Upper lobe of right lung (tissue), 1 donor: ENCODE measurements around the gene SCLY. TPM values are rescaled to one million over a fixed set of nuclear protein-coding genes. Genes with fewer than 3 reads are reported as not detected.

Experiments
- ATAC-seq: fragments of 200-7000 bp; cut with Tn5 transposase; one replicate; pipeline ENCODE4 v1.9.1; 2020; ENCODE audit warnings: mild to moderate bottlenecking, moderate library complexity
- DNase-seq: peaks from one replicate; pipeline ENCODE4 v3.0.0-alpha.2; 2020
- H3K27ac ChIP-seq: fragments of 200-600 bp; one replicate; pipeline ENCODE4 v1.8.0; 2022
- H3K27me3 ChIP-seq: fragments of 200-600 bp; one replicate; pipeline ENCODE4 v1.8.0; 2022; ENCODE audit warnings: mild to moderate bottlenecking
- H3K36me3 ChIP-seq: fragments of 200-600 bp; one replicate; pipeline ENCODE4 v1.8.0; 2022
- H3K4me1 ChIP-seq: fragments of 200-600 bp; one replicate; pipeline ENCODE4 v1.8.0; 2022
- H3K4me3 ChIP-seq: fragments of 200-600 bp; one replicate; pipeline ENCODE4 v1.8.0; 2022; ENCODE audit warnings: mild to moderate bottlenecking
- H3K9me3 ChIP-seq: fragments of 200-600 bp; one replicate; pipeline ENCODE4 v1.8.0; 2022
- intact Hi-C: fragments of 100-400 bp; cut with DNase I; formaldehyde crosslinking; loops from one replicate; pipeline ENCODE4 v1.11.0; 2022
- total RNA-seq: library from RNA; stranded (reverse); fragmentation: NEBNext Ultra II Directional; extraction: Animal tissue kit (Norgen Biotek cat#: 25700); gene quantifications from one replicate; pipeline ENCODE4 v1.2.1, GENCODE V29; 2021
- TF ChIP-seq, protein P1 (sequence below): fragments of 200-600 bp; IDR thresholded peaks from one replicate; pipeline ENCODE4 v1.8.0; 2022; ENCODE audit warnings: antibody characterized with exemption
- donor health status: DM: no; HTN: yes; CAD: no; lungs with severe emphysema.

SCLY gene
- total RNA-seq, 1 donor from 2014 or later, result 13.0 TPM

- peak; percentile 62 for DNase-seq
- no peaks in the 10 kb centered on the region for H3K9me3 ChIP-seq
- H3K36me3 ChIP-seq, result no peaks in the 10 kb centered on the region
- intact Hi-C loops, result no loop called here
- no peaks in the 10 kb centered on the region for H3K27me3 ChIP-seq
- TF ChIP-seq, protein P1, sequence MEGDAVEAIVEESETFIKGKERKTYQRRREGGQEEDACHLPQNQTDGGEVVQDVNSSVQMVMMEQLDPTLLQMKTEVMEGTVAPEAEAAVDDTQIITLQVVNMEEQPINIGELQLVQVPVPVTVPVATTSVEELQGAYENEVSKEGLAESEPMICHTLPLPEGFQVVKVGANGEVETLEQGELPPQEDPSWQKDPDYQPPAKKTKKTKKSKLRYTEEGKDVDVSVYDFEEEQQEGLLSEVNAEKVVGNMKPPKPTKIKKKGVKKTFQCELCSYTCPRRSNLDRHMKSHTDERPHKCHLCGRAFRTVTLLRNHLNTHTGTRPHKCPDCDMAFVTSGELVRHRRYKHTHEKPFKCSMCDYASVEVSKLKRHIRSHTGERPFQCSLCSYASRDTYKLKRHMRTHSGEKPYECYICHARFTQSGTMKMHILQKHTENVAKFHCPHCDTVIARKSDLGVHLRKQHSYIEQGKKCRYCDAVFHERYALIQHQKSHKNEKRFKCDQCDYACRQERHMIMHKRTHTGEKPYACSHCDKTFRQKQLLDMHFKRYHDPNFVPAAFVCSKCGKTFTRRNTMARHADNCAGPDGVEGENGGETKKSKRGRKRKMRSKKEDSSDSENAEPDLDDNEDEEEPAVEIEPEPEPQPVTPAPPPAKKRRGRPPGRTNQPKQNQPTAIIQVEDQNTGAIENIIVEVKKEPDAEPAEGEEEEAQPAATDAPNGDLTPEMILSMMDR, result no peak
- no peak for ATAC-seq
- H3K4me3 ChIP-seq, result no peak within 1 kb of the TSS
- H3K27ac ChIP-seq, result no peak within 1 kb of the TSS
- no peaks in the 10 kb centered on the region for H3K4me1 ChIP-seq
Observed at GRCh38 chr2:238100049-238100820, 39.4 kb downstream of the SCLY start, which contains the start of gene ESPNL. TSS of gene ESPNL (plus strand) at chr2:238100340. CDS start at chr2:238100420, 80 bp downstream.

GRCh38 chr2:238100821-238101771, 40.3 kb downstream of the SCLY start:
- peak; percentile 57 for DNase-seq
- Histone ChIP-seq H3K27me3 (no peaks in the 10 kb centered on the region), H3K36me3 (no peaks in the 10 kb centered on the region), H3K4me1 (no peaks in the 10 kb centered on the region), H3K4me3 (no peak overlapping the region), H3K27ac (no peak overlapping the region), H3K9me3 (no peaks in the 10 kb centered on the region)
- TF ChIP-seq, protein P1, result no peak
- ATAC-seq, result no peak
- intact Hi-C loops, result no loop called here

GRCh38 chr2:238101891-238102841, 41.4 kb downstream of the SCLY start:
- Histone ChIP-seq H3K36me3 (no peaks in the 10 kb centered on the region), H3K4me3 (no peak overlapping the region), H3K27me3 (no peaks in the 10 kb centered on the region), H3K27ac (no peak overlapping the region), H3K9me3 (no peaks in the 10 kb centered on the region), H3K4me1 (peaks cover 5% of the 10 kb centered on the region)
- intact Hi-C loops, result no loop called here
- TF ChIP-seq, protein P1, result no peak
- ATAC-seq (no peak), DNase-seq (peak; percentile 60)

- intact Hi-C loops, result no loop called here
- DNase-seq (peak; percentile 48), ATAC-seq (no peak)
Observed at GRCh38 chr2:238102865-238103264, 42.1 kb downstream of the SCLY start.

More at GRCh38 chr2:238102865-238103264, 42.1 kb downstream of the SCLY start:
- no peak overlapping the region for H3K4me3 ChIP-seq
- H3K27me3 ChIP-seq, result no peaks in the 10 kb centered on the region
- no peaks in the 10 kb centered on the region for H3K36me3 ChIP-seq
- peaks cover 6% of the 10 kb centered on the region for H3K4me1 ChIP-seq
- H3K27ac ChIP-seq, result no peak overlapping the region
- H3K9me3 ChIP-seq, result no peaks in the 10 kb centered on the region
- TF ChIP-seq, protein P1, result no peak
